Type B pancreatic cell (in vitro differentiated cells): Measurements from ENCODE around the gene PLSCR5. TPM values are rescaled to one million over a fixed set of nuclear protein-coding genes. Genes with fewer than 3 reads are reported as not detected.

Experiments used
- DNase-seq: peaks from one replicate; pipeline ENCODE4 v3.0.0; 2021; ENCODE audit warnings: mixed read lengths; ENCODE audit not compliant: unreplicated experiment; ENCODE audit errors: extremely low spot score
- H3K27ac Mint-ChIP-seq: 2 replicates; pipeline ENCODE4 v1.8.0; 2021; ENCODE audit warnings: mild to moderate bottlenecking, mixed read lengths
- H3K27me3 Mint-ChIP-seq: 2 replicates; pipeline ENCODE4 v1.8.0; 2021; ENCODE audit warnings: mixed read lengths
- H3K36me3 Mint-ChIP-seq: 2 replicates; pipeline ENCODE4 v1.8.0; 2021; ENCODE audit warnings: mixed read lengths
- H3K4me1 Mint-ChIP-seq: one replicate; pipeline ENCODE4 v1.8.0; 2021; ENCODE audit warnings: mixed read lengths; ENCODE audit not compliant: unreplicated experiment
- H3K4me3 Mint-ChIP-seq: 2 replicates; pipeline ENCODE4 v1.8.0; 2021; ENCODE audit warnings: mild to moderate bottlenecking, mixed read lengths
- H3K9me3 Mint-ChIP-seq: 2 replicates; pipeline ENCODE4 v1.8.0; 2021; ENCODE audit warnings: mixed read lengths
- total RNA-seq: library from RNA; stranded (reverse); gene quantifications from 2 replicates; pipeline ENCODE4 v1.2.1, GENCODE V29; 2021; ENCODE audit warnings: low replicate concordance
- TF ChIP-seq, protein P1 (sequence below): fragments of 200-600 bp; sonication (generic); conservative IDR thresholded peaks from 2 replicates; pipeline ENCODE4 v1.5.0; 2021; ENCODE audit warnings: antibody characterized with exemption, mild to moderate bottlenecking

PLSCR5 gene
- total RNA-seq, 1 donor from 2014 or later, result not detected

DNA sequence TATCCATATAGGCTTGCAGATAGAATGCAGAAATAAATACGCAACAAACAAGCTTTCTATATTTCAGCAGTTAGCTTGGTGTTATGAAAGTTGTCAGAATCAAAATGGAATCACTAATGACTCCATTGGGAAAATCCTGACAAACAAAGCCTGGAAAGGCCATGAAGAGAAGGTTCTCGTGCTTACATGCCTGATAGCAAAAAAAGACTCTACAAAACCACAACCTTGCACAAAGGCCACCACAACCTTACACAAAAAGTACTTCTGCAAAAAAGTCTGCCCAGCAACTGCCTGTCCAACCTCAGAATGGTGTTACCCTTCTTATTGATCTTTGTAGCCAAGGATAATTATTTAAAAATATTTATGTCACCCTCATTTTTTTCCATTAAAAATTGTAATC is 46.4 kb downstream of the PLSCR5 start:
- no peaks in the 10 kb centered on the region for H3K27me3 Mint-ChIP-seq
- no peak overlapping the region for H3K4me3 Mint-ChIP-seq
- DNase-seq, result no peak
- no peaks in the 10 kb centered on the region for H3K9me3 Mint-ChIP-seq
- H3K4me1 Mint-ChIP-seq, result no peaks in the 10 kb centered on the region
- H3K27ac Mint-ChIP-seq, result no peak overlapping the region
- TF ChIP-seq, protein P1, sequence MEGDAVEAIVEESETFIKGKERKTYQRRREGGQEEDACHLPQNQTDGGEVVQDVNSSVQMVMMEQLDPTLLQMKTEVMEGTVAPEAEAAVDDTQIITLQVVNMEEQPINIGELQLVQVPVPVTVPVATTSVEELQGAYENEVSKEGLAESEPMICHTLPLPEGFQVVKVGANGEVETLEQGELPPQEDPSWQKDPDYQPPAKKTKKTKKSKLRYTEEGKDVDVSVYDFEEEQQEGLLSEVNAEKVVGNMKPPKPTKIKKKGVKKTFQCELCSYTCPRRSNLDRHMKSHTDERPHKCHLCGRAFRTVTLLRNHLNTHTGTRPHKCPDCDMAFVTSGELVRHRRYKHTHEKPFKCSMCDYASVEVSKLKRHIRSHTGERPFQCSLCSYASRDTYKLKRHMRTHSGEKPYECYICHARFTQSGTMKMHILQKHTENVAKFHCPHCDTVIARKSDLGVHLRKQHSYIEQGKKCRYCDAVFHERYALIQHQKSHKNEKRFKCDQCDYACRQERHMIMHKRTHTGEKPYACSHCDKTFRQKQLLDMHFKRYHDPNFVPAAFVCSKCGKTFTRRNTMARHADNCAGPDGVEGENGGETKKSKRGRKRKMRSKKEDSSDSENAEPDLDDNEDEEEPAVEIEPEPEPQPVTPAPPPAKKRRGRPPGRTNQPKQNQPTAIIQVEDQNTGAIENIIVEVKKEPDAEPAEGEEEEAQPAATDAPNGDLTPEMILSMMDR, result no peak
- no peaks in the 10 kb centered on the region for H3K36me3 Mint-ChIP-seq

DNA sequence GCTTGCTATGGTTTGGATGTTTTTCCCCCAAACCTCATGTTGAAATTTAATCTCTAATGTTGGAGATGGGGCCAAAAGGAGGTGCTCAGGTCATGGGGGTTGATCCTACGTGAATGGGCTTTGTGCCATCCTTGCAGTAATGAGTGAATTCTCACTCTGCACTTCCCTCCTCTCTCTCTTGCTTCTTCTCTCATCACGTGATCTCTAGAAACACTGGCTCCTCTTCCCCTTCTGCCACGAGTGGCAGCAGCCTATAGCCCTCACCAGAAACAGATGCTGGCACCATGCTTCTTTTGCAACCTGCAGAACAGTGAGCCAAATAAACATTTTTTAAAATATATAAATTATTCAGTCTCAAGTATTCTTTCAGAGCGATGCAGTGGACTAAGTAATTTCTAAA is 47.4 kb downstream of the PLSCR5 start:
- no peak for DNase-seq
- TF ChIP-seq, protein P1, result no peak
- H3K27me3 Mint-ChIP-seq, result no peaks in the 10 kb centered on the region
- no peaks in the 10 kb centered on the region for H3K9me3 Mint-ChIP-seq
- H3K4me3 Mint-ChIP-seq, result no peak overlapping the region
- no peak overlapping the region for H3K27ac Mint-ChIP-seq
- no peaks in the 10 kb centered on the region for H3K4me1 Mint-ChIP-seq
- H3K36me3 Mint-ChIP-seq, result no peaks in the 10 kb centered on the region

DNA sequence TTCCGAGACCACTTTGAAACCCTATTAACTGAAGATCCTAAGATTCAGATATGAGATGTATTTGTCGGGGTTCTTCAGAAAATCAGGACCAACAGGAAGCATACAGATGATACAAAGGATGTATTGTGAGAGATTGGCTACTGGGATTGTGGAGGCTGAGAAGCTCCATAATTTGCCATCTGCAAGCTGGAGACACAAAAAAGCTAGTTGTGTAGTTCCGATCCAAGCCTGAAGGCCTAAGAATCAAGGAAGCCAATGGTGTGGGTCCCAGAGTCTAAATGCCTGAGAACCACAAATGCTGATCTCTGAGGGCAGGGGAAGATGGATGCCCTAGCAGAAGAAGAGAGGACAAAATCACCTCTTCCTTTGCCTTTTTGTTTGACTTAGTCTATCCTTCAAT is 49.8 kb downstream of the PLSCR5 start:
- Mint-ChIP-seq H3K9me3 (no peaks in the 10 kb centered on the region), H3K4me1 (no peaks in the 10 kb centered on the region), H3K27me3 (no peaks in the 10 kb centered on the region), H3K4me3 (no peak overlapping the region), H3K27ac (no peak overlapping the region), H3K36me3 (no peaks in the 10 kb centered on the region)
- TF ChIP-seq, protein P1, result no peak
- DNase-seq, result no peak

DNA sequence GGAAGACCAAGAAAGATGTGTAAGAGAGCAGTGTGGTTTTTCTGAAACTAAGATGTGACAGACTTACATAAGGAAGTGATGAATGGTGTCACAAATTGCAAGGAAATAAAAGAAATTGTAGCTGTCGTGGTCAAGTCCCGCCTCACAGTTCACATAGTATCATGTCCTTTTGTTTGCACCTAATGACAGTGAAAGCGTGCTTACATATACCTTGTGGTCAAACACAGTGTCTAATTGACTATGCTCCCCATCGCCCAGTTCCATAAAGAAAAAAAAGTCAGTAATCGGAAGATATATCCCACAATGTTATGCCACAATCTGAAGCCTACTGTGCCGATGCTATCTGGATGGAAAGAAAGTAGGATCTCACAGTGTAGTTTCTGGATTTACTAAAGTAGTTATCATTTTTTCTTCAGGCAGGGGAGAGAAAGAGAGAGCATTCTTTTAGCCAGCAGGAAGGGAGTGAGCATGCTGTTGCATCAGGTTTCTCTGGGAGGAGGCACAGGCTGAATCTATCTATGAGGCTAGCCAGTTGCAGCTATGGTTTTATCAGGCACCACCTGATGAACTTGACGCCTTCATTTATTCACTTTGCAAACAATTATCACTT is 50.9 kb downstream of the PLSCR5 start:
- H3K4me1 Mint-ChIP-seq, result no peaks in the 10 kb centered on the region
- no peaks in the 10 kb centered on the region for H3K27me3 Mint-ChIP-seq
- H3K27ac Mint-ChIP-seq, result no peak overlapping the region
- DNase-seq, result no peak
- H3K4me3 Mint-ChIP-seq, result no peak overlapping the region
- no peaks in the 10 kb centered on the region for H3K36me3 Mint-ChIP-seq
- TF ChIP-seq, protein P1, result no peak
- no peaks in the 10 kb centered on the region for H3K9me3 Mint-ChIP-seq

DNA sequence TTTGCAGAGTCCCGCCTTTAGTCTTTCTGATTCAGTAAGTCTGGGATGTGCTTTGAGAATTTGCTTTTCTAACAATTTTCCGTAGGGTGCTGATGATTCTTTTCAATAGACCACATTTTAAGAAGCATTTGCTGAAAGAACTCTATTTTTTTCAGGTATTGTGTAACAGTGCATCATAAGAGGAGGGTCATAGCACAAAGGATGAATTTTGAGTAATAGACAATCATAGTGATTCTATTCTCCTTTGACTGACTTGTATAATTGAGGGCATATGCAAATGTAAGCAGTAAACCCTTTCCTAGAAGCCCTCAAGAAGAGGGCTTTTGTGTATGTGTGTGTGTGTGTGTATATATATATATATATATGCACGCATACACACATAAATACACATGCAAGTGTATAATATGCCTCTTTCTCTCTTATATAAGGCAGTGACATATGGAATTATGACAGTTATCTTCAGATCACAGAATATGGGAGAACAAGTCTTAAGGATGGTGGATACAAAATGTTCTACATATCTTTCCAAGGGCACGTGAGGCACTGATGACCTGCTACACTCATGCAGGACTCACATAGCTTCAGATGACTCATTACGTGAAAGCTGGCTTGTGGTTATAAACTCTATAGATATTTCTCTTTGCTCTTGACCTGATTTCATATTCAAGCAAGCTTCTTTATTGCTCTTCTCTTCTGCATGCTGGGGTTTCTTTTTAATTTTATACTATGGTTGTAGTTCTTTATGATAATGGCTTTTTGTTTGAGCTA is 54.2 kb downstream of the PLSCR5 start:
- no peaks in the 10 kb centered on the region for H3K9me3 Mint-ChIP-seq
- no peaks in the 10 kb centered on the region for H3K27me3 Mint-ChIP-seq
- no peaks in the 10 kb centered on the region for H3K36me3 Mint-ChIP-seq
- TF ChIP-seq, protein P1, result no peak
- H3K27ac Mint-ChIP-seq, result no peak overlapping the region
- no peaks in the 10 kb centered on the region for H3K4me1 Mint-ChIP-seq
- no peak for DNase-seq
- H3K4me3 Mint-ChIP-seq, result no peak overlapping the region
